HG03520 (cell line): Measurements from ENCODE around the gene PIK3C2G.

Experiments
- ATAC-seq: cut with Tn5 transposase; IDR thresholded peaks from one replicate; pipeline ENCODE4 v1.9.1; 2021; ENCODE audit warnings: mild to moderate bottlenecking, moderate library complexity; ENCODE audit not compliant: unreplicated experiment

PIK3C2G gene

GRCh38 chr12:18339633-18340032 is 78.3 kb downstream of the PIK3C2G start:
- no peak for ATAC-seq

- no peak for ATAC-seq
Measured at GRCh38 chr12:18340186-18340585, 78.9 kb downstream of the PIK3C2G start.

GRCh38 chr12:18340786-18341185 is 79.5 kb downstream of the PIK3C2G start:
- ATAC-seq = no peak

GRCh38 chr12:18343708-18344107 is 82.4 kb downstream of the PIK3C2G start:
- ATAC-seq = no peak

GRCh38 chr12:18345021-18345735 is 83.9 kb downstream of the PIK3C2G start:
- no peak for ATAC-seq

- ATAC-seq = no peak
Measured at GRCh38 chr12:18352312-18352711, 91.0 kb downstream of the PIK3C2G start.

- ATAC-seq = no peak
Measured at GRCh38 chr12:18355429-18355828, 94.1 kb downstream of the PIK3C2G start.

GRCh38 chr12:18358077-18358476 is 96.8 kb downstream of the PIK3C2G start:
- no peak for ATAC-seq

GRCh38 chr12:18358930-18359329 is 97.6 kb downstream of the PIK3C2G start:
- no peak for ATAC-seq

GRCh38 chr12:18361433-18361832 is 100.1 kb downstream of the PIK3C2G start:
- ATAC-seq = no peak

GRCh38 chr12:18363321-18363720 is 102.0 kb downstream of the PIK3C2G start:
- ATAC-seq = no peak

GRCh38 chr12:18368594-18368993 is 107.3 kb downstream of the PIK3C2G start:
- no peak for ATAC-seq

- ATAC-seq = no peak
Measured at GRCh38 chr12:18373181-18373580, 111.9 kb downstream of the PIK3C2G start.

GRCh38 chr12:18375131-18375530 is 113.8 kb downstream of the PIK3C2G start:
- ATAC-seq = no peak

- ATAC-seq = no peak
Measured at GRCh38 chr12:18375583-18375982, 114.3 kb downstream of the PIK3C2G start.

- no peak for ATAC-seq
Measured at GRCh38 chr12:18382236-18382885, 121.0 kb downstream of the PIK3C2G start.

- ATAC-seq = no peak
Measured at GRCh38 chr12:18383203-18383602, 121.9 kb downstream of the PIK3C2G start.

- no peak for ATAC-seq
Measured at GRCh38 chr12:18387706-18388105, 126.4 kb downstream of the PIK3C2G start.

- no peak for ATAC-seq
Measured at GRCh38 chr12:18389820-18390219, 128.5 kb downstream of the PIK3C2G start.

GRCh38 chr12:18391151-18391550 is 129.8 kb downstream of the PIK3C2G start:
- no peak for ATAC-seq

- no peak for ATAC-seq
Measured at GRCh38 chr12:18394742-18395141, 133.4 kb downstream of the PIK3C2G start.

- no peak for ATAC-seq
Measured at GRCh38 chr12:18400186-18400585, 138.9 kb downstream of the PIK3C2G start.
